ENCODE data around the gene GSTM5. TPM values are rescaled to one million over a fixed set of nuclear protein-coding genes. Genes with fewer than 3 reads are reported as not detected.
A peak's percentile ranks its signal among the peaks of the same experiment; 100 is the strongest.
"Not testable (repeated sequence)": the region's sequence is repeated elsewhere in the genome, so short reads cannot be mapped to it uniquely, and the experiment has no call there.

GSTM5 gene
- total RNA-seq, 1 experiment from 2014 or later: not detected

DNA sequence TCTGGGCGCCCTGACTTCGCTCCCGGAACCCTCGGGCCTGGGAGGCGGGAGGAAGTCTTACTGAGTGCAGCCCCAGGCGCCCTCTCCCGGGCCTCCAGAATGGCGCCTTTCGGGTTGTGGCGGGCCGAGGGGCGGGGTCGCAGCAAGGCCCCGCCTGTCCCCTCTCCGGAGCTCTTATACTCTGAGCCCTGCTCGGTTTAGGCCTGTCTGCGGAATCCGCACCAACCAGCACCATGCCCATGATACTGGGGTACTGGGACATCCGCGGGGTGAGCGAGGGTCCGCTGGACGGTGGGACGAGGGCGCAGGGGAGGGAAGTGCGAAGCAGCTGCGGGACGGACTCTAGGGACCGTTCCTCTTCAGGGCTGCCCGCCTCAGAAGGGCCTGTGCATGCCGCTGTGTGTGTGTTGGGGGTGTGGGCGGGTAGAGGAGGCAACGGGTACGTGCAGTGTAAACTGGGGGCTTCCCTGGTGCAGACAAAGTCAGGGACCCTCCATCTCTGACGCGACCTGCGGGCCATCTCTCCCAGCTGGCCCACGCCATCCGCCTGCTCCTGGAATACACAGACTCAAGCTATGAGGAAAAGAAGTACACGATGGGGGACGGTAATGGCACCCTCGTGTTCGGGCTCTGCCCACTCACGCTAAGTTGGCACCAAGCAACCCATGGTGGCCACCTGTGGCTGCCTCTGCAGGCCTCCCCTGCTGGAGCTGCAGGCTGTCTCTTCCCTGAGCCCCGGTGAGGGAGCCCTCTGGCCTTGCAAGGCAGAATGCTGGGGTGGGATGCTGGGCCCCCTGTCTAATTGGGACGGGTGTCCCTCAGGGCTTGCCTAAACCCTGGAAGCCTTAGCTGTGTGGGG lies 24.2 kb upstream of the GSTM5 start, which contains the start of gene GSTM1:
TSS of gene GSTM1 (plus strand) at position 177 of the 859 bp plus-strand sequence. CDS start at position 234, 57 bp downstream.
- peak; percentile 98 for DNase-seq
- Histone ChIP-seq H3K9me3 (peaks cover 10% of the 10 kb centered on the region), H3K36me3 (peaks cover 31% of the 10 kb centered on the region), H3K27me3 (no peaks in the 10 kb centered on the region), H3K4me3 (peak within 1 kb of the TSS; percentile 67)

DNA sequence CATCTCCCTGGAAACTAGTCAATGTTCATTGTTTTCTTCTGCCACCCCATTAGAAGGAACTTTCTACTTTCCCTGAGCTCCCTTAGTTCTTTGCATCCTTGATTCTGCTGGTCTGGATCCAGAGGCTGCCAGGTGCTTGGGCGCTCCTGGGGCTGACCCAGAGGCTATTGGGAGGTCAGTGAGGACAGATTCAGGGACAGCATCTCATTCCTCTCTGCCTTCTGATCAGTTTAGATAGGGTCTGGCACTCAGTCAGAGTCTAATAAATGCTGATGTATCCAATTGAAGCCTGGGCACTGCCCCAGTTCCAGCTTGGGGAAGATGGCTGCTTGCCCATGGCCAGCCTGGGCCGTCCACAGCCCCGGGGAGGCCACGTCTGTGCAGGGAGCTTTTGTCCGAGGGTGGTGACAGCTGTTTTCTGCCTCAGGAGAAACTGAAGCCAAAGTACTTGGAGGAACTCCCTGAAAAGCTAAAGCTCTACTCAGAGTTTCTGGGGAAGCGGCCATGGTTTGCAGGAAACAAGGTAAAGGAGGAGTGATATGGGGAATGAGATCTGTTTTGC lies 22.1 kb upstream of the GSTM5 start:
- DNase-seq: no peak
- Histone ChIP-seq H3K36me3 (peaks cover 38% of the 10 kb centered on the region), H3K4me3 (no peak overlapping the region), H3K27me3 (no peaks in the 10 kb centered on the region), H3K9me3 (peaks cover 3% of the 10 kb centered on the region)

DNA sequence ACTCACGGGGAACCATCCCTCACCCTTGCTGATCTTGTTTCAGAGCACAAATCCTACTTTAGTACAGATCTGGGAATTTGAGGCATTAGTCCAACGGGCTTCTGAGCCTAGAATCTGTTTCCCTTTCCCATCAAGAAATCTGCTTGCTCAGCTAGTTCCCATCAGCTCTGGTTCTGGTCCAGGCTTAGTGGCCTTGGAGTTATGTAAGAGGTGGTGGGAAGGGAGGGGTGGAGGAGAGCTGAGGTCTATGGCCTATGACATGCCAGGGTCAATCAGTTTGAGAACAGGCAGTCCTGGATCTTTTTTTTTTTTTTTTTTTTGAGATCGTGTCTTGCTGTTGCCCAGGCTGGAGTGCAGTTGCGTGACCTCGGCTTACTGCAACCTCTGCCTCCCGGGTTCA lies 20.3 kb upstream of the GSTM5 start:
- no peak for DNase-seq
- H3K36me3 ChIP-seq: peaks cover 45% of the 10 kb centered on the region
- no peaks in the 10 kb centered on the region for H3K9me3 ChIP-seq

DNA sequence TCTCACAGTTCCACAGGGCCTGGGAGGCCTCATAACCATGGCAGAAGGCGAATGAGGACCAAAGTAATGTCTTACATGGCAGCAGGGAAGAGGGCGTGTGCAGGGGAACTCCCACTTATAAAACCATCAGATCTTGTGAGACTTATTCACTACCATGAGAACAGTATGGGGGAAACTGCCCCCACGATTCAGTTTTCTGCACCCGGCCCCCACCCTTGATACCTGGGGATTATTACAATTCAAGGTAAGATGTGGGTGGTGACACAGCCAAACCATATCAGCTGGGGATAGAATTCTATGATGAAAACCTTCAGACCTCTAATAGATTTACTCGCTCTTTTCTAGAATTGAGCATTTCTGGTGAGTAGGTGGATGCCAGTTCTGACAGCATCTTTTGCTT lies 17.7 kb upstream of the GSTM5 start:
- not testable (repeated sequence) for H3K4me3 ChIP-seq, DNase-seq, H3K27me3 ChIP-seq, H3K9me3 ChIP-seq
- H3K36me3 ChIP-seq: peaks cover 39% of the 10 kb centered on the region

More for the DNA sequence above, 20.3 kb upstream of the GSTM5 start:
- Histone ChIP-seq H3K4me3 (no peak overlapping the region), H3K27me3 (no peaks in the 10 kb centered on the region)

DNA sequence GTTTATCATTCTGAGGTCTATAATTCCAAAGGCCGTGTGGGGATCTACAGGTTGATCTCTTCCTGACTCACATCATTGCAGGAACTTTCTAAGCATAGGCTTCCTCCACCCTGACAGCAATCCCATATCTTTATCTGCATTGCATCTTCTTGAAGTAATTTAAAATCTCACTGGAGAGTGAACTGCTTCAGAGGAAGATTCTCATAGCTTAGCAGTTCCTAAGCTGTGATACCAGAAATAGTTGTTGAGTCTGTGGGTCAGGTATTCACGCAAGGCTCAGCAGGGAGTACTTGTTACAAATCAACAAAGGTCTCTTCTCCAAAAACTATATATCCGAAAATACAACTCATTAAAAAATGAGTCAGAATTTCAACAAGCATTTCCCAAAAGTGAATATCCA lies 16.9 kb upstream of the GSTM5 start:
- H3K4me3 ChIP-seq, H3K9me3 ChIP-seq, DNase-seq, H3K27me3 ChIP-seq: not testable (repeated sequence)
- peaks cover 32% of the 10 kb centered on the region for H3K36me3 ChIP-seq

DNA sequence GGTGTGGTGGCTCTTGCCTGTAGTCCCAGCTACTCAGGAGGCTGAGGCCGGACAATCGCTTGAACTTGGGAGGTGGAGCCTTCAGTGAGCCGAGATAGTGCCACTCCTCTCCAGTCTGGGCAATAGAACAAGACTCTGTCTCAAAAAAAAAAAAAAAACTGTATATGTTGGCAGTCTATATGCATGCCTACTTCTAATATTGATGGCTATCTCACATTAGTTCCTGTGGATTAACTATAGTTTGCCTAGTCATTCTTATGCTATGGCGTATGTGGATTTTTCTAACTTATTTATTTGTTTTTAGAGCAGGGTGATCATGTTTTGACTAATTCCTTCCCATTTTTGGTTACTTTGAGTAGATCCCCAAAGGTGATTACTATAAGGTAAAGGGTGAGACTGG lies 15.0 kb upstream of the GSTM5 start:
- no peaks in the 10 kb centered on the region for H3K9me3 ChIP-seq
- H3K27me3 ChIP-seq: no peaks in the 10 kb centered on the region
- DNase-seq: peak; percentile 66
- no peak overlapping the region for H3K4me3 ChIP-seq
- H3K36me3 ChIP-seq: peaks cover 16% of the 10 kb centered on the region

DNA sequence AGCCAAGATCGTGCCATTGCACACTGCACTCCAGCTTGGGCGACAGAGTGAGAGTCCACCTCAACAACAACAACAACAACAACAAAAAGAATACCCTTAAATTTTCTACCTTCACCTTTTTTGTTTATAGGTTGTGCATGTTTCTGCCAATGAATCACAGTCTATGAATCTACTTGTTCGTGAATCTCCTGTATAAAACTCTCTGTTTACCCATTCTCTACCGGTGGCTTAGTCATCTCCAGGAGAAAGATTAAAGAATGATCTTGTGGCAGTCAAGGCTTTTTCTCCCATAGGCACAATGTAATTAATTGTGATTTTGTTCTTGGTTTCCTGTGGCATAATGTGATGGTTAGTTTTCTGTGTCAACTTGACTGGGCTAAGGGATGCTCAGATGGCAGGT lies 14.2 kb upstream of the GSTM5 start:
- not testable (repeated sequence) for H3K9me3 ChIP-seq, DNase-seq, H3K27me3 ChIP-seq, H3K4me3 ChIP-seq
- peaks cover 14% of the 10 kb centered on the region for H3K36me3 ChIP-seq

DNA sequence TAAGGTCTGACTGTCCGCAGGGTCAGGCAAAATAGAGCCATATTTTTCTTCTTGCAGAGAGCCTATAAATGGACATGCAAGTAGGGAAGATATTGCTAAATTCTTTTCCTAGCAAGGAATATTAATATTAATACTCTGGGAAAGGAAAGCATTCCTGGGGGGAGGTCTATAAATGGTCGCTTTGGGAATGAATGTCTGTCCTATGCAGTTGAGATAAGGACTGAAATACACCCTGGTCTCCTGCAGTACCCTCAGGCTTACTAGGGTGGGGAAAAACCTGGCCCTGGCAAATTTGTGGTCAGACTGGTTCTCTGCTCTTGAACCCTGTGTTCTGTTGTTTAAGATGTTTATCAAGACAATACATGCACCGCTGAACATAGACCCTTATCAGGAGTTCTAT lies 9.1 kb upstream of the GSTM5 start:
- H3K27me3 ChIP-seq, H3K9me3 ChIP-seq: not testable (repeated sequence)

DNA sequence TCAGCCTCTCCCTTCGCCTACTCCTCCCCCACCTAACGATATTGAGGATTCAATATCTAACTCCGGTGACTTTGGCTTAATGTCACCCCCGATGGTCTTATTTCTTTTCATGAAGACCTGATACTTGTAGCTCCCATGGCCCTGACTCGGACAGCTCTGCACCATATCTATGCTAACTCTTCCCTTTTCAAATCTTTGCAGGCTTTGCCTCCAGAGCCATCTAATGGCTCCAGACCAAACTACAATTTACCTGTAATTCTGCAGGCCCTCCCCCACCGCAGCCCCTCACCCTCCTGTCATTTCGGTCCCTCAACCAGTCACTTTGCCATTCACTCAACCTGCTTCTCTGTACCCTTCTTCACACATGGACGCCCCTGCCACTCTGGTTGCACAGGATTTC lies 7.9 kb upstream of the GSTM5 start:
- no peak for DNase-seq
- peaks cover 15% of the 10 kb centered on the region for H3K9me3 ChIP-seq
- no peak overlapping the region for H3K4me3 ChIP-seq
- 0 out of 2 replicates have a peak, but pooled peaks cover 5% of the 10 kb centered on the region for H3K36me3 ChIP-seq
- no peaks in the 10 kb centered on the region for H3K27me3 ChIP-seq

More for the DNA sequence above, 9.1 kb upstream of the GSTM5 start:
- not testable (repeated sequence) for H3K36me3 ChIP-seq, DNase-seq, H3K4me3 ChIP-seq

DNA sequence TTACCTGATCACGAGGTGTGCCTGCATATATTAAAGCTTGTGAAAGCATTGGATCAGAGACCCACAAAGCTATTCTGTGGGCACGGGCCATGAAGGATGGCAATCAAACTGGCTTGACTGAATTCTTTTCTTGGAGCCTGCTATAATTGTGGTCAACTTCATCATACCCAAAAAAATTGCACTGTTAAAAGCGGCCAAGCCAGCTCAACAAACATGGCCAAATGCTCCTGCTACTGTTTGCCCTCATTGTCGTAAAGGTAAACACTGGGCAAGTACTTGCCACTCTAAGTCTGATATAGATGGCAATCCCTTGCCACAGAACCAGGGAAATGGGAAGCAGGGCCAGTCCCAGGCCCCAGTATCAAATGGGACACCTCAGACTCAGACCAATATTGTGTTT lies 6.6 kb upstream of the GSTM5 start:
- Histone ChIP-seq H3K36me3 (0 out of 2 replicates have a peak, but pooled peaks cover 5% of the 10 kb centered on the region), H3K4me3 (no peak overlapping the region), H3K27me3 (no peaks in the 10 kb centered on the region), H3K9me3 (peaks cover 15% of the 10 kb centered on the region)
- DNase-seq: no peak

DNA sequence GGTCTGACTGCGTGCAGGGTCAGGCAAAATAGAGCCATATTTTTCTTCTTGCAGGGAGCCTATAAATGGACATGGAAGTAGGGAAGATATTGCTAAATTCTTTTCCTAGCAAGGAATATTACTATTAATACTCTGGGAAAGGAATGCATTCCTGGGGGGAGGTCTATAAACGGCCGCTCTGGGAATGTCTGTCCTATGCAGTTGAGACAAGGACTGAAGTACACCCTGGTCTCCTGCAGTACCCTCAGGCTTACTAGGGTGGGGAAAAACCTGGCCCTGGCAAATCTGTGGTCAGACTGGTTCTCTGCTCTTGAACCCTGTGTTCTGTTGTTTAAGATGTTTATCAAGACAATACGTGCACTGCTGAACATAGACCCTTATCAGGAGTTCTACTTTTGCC lies 3.1 kb upstream of the GSTM5 start:
- not testable (repeated sequence) for DNase-seq, H3K4me3 ChIP-seq, H3K36me3 ChIP-seq, H3K27me3 ChIP-seq
- H3K9me3 ChIP-seq: peaks cover 13% of the 10 kb centered on the region

DNA sequence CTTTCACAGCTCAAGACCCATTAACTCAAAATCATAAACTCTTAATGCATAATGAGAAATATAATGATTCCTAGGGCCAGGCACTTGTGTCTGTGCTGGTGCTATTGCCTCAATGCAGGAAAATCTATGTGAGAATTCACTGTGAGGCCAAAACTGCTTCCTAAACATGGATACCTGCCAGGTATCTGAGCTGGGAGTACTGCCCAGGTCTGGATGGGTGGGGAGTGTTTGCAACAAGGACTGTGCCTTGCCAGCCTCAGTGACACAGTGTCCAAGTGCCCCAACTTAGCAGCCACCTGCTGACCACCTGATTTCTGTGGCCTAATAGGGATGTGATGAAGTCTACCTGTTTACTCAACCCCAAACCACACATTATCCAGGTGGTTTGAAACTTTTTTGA lies 2.2 kb upstream of the GSTM5 start:
- H3K27me3 ChIP-seq, H3K4me3 ChIP-seq, H3K36me3 ChIP-seq, DNase-seq: not testable (repeated sequence)
- peaks cover 13% of the 10 kb centered on the region for H3K9me3 ChIP-seq

DNA sequence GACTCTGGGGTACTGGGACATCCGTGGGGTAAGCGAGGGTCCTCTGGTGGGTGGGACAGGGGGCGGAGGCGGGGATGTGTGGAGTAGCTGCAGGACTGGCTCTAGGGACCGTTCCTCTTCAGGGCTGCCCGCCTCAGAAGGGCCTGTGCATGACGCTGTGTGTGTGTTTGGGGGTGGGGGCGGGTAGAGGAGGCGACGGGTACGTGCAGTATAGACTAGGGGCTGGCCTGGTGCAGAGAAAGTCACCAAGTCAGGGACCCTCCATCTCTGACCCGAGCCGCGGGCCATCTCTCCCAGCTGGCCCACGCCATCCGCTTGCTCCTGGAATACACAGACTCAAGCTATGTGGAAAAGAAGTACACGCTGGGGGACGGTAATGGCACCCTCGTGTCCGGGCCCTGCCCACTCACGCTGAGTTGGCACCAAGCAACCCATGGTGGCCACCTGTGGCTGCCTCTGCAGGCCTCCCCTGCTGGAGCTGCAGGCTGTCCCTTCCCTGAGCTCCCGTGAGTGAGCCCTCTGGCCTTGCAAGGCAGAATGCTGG lies 342 bp downstream of the GSTM5 start:
- no peaks in the 10 kb centered on the region for H3K27me3 ChIP-seq

DNA sequence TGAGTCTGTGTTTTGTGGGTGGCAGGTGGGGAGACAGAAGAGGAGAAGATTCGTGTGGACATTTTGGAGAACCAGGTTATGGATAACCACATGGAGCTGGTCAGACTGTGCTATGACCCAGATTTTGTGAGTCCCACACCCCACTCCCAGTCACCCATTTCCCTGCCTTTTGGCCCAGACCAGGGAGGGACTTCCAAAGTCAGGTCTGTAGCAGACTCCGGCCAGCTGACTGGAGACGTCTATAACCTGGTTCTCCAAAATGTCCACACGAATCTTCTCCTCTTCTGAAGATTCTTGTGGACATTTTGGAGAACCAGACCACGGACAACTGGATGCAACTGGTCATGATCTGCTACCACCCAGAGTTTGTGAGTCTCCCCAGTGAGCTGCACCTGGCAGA lies 1.6 kb downstream of the GSTM5 start:
- no peak overlapping the region for H3K4me3 ChIP-seq
- peaks cover 5% of the 10 kb centered on the region for H3K9me3 ChIP-seq
- no peaks in the 10 kb centered on the region for H3K27me3 ChIP-seq
- DNase-seq: no peak
- no peaks in the 10 kb centered on the region for H3K36me3 ChIP-seq

More for the DNA sequence above, 342 bp downstream of the GSTM5 start:
- Histone ChIP-seq H3K9me3 (peaks cover 13% of the 10 kb centered on the region), H3K4me3 (no peak overlapping the region), H3K36me3 (0 out of 2 replicates have a peak, but pooled peaks cover 2% of the 10 kb centered on the region)
- no peak for DNase-seq

DNA sequence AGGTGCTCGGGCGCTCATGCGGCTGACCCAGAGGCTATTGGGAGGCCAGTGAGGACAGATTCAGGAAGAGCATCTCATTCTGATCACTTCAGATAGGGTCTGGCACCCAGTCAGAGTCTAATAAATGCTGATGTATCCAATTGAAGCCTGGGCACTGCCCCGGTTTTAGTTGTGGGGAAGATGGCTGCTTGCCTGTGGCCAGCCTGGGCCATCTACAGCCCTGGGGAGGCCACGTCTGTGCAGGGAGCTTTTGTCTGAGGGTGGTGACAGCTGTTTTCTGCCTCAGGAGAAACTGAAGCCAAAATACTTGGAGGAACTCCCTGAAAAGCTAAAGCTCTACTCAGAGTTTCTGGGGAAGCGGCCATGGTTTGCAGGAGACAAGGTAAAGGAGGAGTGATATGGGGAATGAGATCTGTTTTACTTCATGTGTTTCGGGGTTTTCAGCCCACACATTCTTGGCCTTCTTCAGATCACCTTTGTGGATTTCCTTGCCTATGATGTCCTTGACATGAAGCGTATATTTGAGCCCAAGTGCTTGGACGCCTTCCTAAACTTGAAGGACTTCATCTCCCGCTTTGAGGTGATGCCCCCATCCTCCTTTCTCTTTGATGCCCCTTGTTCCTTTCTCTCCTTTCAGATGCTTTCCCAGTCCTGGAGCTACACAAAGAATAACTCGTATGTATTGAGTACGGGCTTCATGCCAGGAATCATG lies 2.8 kb downstream of the GSTM5 start:
- Histone ChIP-seq H3K9me3 (no peaks in the 10 kb centered on the region; the same call in 1 of the 2 replicates), H3K36me3 (no peaks in the 10 kb centered on the region), H3K27me3 (no peaks in the 10 kb centered on the region), H3K4me3 (no peak overlapping the region)
- no peak for DNase-seq

DNA sequence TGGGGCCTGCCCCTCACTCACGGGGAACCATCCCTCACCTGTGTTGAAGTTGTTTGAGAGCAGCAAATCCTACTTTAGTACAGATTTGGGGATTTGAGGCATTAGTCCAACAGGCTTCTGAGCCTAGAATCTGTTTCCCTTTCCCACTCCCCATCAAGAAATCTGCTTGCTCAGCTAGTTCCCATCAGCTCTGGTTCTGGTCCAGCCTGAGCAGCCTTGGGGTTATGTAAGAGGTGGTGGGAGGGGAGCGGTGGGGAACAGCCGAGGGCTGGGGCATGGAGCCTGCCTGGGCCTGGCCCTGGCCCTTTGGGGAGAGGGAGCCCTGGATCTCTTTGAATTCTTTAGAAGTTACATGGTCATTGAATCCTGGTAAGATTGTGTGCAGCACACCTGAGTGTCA lies 4.1 kb downstream of the GSTM5 start:
- no peak for DNase-seq
- peaks cover 2% of the 10 kb centered on the region; the same call in 1 of the 2 replicates for H3K9me3 ChIP-seq
- H3K36me3 ChIP-seq: no peaks in the 10 kb centered on the region
- no peaks in the 10 kb centered on the region for H3K27me3 ChIP-seq
- no peak overlapping the region for H3K4me3 ChIP-seq

DNA sequence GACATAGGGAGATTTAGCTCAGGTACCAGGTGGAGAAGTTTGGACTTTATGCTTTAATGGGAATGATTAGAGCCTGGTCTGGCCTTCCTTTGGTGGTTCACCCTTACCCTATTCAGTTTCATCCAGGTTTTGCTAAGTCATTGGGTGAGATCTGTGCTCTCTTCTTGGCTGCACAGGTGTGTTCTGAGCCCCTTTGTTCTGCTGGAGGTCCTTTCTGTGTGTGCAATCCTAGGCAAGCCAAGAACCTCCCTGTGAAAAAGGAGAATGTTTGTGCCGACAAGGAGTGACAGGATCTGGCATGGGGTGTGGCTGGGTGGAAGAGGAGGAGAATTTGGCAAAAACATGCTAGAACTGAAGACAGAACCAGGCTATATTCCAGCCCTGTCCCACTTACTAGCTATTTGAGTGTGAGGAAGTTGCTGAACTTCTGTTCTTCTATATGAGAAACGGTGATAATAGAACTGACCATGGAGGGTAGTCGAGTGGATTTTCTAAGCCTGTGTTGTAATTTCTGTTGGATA lies 4.6 kb downstream of the GSTM5 start:
- peaks cover 2% of the 10 kb centered on the region; the same call in 1 of the 2 replicates for H3K9me3 ChIP-seq
- no peak for DNase-seq
- H3K36me3 ChIP-seq: no peaks in the 10 kb centered on the region
- no peak overlapping the region for H3K4me3 ChIP-seq
- no peaks in the 10 kb centered on the region for H3K27me3 ChIP-seq

Measured in MG63 (cell line).